ENCODE data around the gene OBI1. TPM values are rescaled to one million over a fixed set of nuclear protein-coding genes. Genes with fewer than 3 reads are reported as not detected.

Gene OBI1
- total and polyA plus RNA-seq, 9 of the 15 experiments (the other 6 are each of a cell fraction or from before 2014, with no cell fraction given) = 8.7 to 18.4 (median 14.2) TPM

GRCh38 chr13:78636495-78636894, 22.5 kb downstream of the OBI1 start:
- H3K9me1 ChIP-seq (ENCODE audit: control insufficient read depth, insufficient read depth, low read length) = no peaks in the 10 kb centered on the region
- POLR2A ChIA-PET = interaction anchor here (0.5 kb wide), 1 partner anchor 342 kb away, joined by 3 read pairs; no protein-coding TSS in a partner anchor
- in situ Hi-C loops (cut with MboI) = no loop called here
- TF ChIP-seq, protein P1, sequence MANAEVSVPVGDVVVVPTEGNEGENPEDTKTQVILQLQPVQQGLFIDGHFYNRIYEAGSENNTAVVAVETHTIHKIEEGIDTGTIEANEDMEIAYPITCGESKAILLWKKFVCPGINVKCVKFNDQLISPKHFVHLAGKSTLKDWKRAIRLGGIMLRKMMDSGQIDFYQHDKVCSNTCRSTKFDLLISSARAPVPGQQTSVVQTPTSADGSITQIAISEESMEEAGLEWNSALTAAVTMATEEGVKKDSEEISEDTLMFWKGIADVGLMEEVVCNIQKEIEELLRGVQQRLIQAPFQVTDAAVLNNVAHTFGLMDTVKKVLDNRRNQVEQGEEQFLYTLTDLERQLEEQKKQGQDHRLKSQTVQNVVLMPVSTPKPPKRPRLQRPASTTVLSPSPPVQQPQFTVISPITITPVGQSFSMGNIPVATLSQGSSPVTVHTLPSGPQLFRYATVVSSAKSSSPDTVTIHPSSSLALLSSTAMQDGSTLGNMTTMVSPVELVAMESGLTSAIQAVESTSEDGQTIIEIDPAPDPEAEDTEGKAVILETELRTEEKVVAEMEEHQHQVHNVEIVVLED (CRISPR knock-in tag; IDR thresholded peaks at IDR 0.05) = no peak
- TF ChIP-seq ARID1B (IDR thresholded peaks at IDR 0.05) = peak; percentile 38; the same call in 1 of the 2 replicates
- TF ChIP-seq TRIM24 (IDR thresholded peaks at IDR 0.05) = 0 out of 4 replicates have a peak, but pooled peaks of 1 of the 2 experiments have one; percentile 19
- no peak for TF ChIP-seq CSDE1 (IDR thresholded peaks at IDR 0.05)
- peak; percentile 70 for TF ChIP-seq TCF3 (CRISPR knock-in tag; IDR thresholded peaks at IDR 0.05)
- TF ChIP-seq TAL1 (IDR thresholded peaks at IDR 0.05) = peak; percentile 47; the same call in 1 of the 2 replicates
- peak; percentile 68 for TF ChIP-seq TEAD4 (IDR thresholded peaks at IDR 0.05; ENCODE audit: low read length)
- TF ChIP-seq TEAD4 (CRISPR knock-in tag; IDR thresholded peaks at IDR 0.05; ENCODE audit: borderline replicate concordance) = no peak
- peak; percentile 23; the same call in 1 of the 2 replicates for TF ChIP-seq KLF16 (IDR thresholded peaks at IDR 0.05)
- TF ChIP-seq POLR2AphosphoS5 (IDR thresholded peaks at IDR 0.05; ENCODE audit: control insufficient read depth, insufficient read depth, low read depth, low read length) = 0 out of 2 replicates have a peak, but pooled peaks have one; percentile 34
- peak; percentile 69 for TF ChIP-seq CBFA2T3 (IDR thresholded peaks at IDR 0.05)
- no peak for TF ChIP-seq ELF4 (CRISPR knock-in tag; IDR thresholded peaks at IDR 0.05)
- TF ChIP-seq CBFA2T2 (conservative IDR thresholded peaks at IDR 0.05) = peak; percentile 32; the same call in 1 of the 2 replicates
- ATAC-seq (peak; percentile 67), FAIRE-seq (no peak), DNase-seq (ENCODE audit: extremely low read depth in 1 of 4, low spot score in 3 of 4) (peak in 2 of 4 experiments; percentile 12 to 34)
- no TSS peak for BruUV-seq (replicated peaks)
- peaks cover 0 to 3% of the 10 kb centered on the region in 2 experiments; a peak in 3 of 5 replicates for H3K4me1 ChIP-seq (replicated peaks in 1 of 2; ENCODE audit: control insufficient read depth in 2 of 2, insufficient read depth in 2 of 2, low read length in 2 of 2)
- H3K9me3 ChIP-seq (replicated peaks; ENCODE audit: control insufficient read depth, insufficient read depth, low read depth, low read length) = no peaks in the 10 kb centered on the region
- intact Hi-C loops (cut with micrococcal nuclease) = no loop called here
- no peak overlapping the region for H3K4me2 ChIP-seq (ENCODE audit: insufficient read depth, low read length)
- no peak overlapping the region for H2AFZ ChIP-seq (ENCODE audit: low read depth, low read length)
- no peak overlapping the region for H3K4me3 ChIP-seq
- H3K27me3 ChIP-seq (ENCODE audit: control insufficient read depth in 2 of 2, insufficient read depth in 2 of 2, low read length in 2 of 2) = no peaks in the 10 kb centered on the region
- H3K27ac ChIP-seq (ENCODE audit: extremely low read depth, low read depth, low read length) = no peak overlapping the region
- H3K36me3 ChIP-seq (ENCODE audit: control insufficient read depth, insufficient read depth, low read length) = peaks cover 68% of the 10 kb centered on the region
- 0 out of 2 replicates have a peak, but pooled peaks cover 3% of the 10 kb centered on the region for H4K20me1 ChIP-seq (replicated peaks; ENCODE audit: control insufficient read depth, insufficient read depth, low read length)
- CTCF ChIA-PET (ENCODE audit: low intra/inter-chr PET ratio) = no interaction called here
- H3K9ac ChIP-seq (ENCODE audit: insufficient read depth in 1 of 2, low read depth in 2 of 2, low read length in 2 of 2) = no peak overlapping the region; a peak in 1 of 4 replicates
- H3K79me2 ChIP-seq (ENCODE audit: control insufficient read depth, insufficient read depth, low read length) = no peaks in the 10 kb centered on the region

Measured in K562 (cell line).